Daoy (cell line): ENCODE data around the gene AJAP1. TPM values are rescaled to one million over a fixed set of nuclear protein-coding genes. Genes with fewer than 3 reads are reported as not detected.

ENCODE experiments used
- DNase-seq: peaks from one replicate; pipeline ENCODE4 v3.0.0-alpha.2; 2015; ENCODE audit warnings: low read depth
- total RNA-seq: library from RNA; depleted of rRNA; stranded (reverse); fragments of >200 nt; shearing (Covaris generic); gene quantifications from 2 replicates; pipeline ENCODE4 v1.2.3, GENCODE V29; 2014

AJAP1 gene
- total RNA-seq, 1 experiment from 2014 or later = 7.0 TPM

GRCh38 chr1:4820543-4820942 lies 166.1 kb downstream of the AJAP1 start:
- DNase-seq = no peak

DNA sequence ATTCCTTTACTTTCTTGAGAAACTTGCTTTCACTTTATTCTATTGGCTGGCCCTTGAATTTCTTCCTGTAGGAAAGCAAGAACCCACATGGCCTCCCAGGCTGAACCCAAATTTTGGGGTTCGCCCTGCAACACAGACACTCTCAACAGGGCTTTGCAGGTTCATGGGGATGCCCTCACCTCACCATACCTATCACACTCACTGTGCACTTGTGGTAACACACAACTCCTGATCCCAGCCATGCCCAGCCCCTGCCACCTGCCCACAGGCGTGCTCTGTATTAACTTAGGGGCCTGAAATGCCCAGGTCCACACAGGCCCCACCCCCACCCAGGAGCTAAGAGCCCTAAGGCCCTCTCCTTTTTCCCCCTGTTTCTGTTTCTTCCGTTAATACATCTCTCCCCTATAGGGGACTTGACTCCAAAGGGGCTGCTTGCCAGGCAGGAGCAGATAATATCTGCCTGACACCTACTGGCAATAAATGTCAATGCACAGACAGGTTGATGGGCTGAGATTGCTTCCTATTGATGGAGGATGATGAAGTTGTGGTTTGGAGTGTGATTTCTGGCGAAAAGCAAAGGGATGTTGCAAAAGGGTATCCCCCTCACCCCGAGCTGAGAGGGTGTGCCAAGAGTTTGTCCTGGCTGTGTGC lies 171.5 kb downstream of the AJAP1 start:
- no peak for DNase-seq

- DNase-seq = no peak
These were observed 176.3 kb downstream of the AJAP1 start for GRCh38 chr1:4830707-4831106.

- DNase-seq = no peak
These were observed 182.2 kb downstream of the AJAP1 start for GRCh38 chr1:4836574-4836973.

- DNase-seq = no peak
These were observed 182.7 kb downstream of the AJAP1 start for GRCh38 chr1:4837031-4837600.

GRCh38 chr1:4837752-4838151 lies 183.3 kb downstream of the AJAP1 start:
- DNase-seq = no peak

DNA sequence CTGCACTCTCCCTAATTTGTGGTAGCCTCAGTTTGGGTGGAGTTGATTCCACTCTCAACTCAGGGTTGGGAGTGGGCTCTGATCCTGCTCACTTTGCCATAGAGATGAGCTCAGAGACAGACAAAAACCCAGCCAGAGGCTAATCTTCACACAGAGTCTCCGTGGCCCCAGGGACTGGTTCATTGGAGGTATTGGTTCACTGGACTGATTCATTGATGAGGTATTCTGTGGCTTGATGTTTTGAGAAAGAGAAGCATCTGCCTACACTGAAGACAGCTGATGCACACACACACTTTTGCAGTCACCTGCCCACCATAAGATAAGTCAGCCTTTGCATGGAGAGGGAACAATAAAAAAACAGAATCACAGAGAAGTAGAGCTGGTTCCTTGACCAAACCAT lies 183.8 kb downstream of the AJAP1 start:
- no peak for DNase-seq
